OCI-LY7 (cell line): ENCODE data around the gene MOAP1. TPM values are rescaled to one million over a fixed set of nuclear protein-coding genes. Genes with fewer than 3 reads are reported as not detected.
"Not testable (repeated sequence)": the region's sequence is repeated elsewhere in the genome, so short reads cannot be mapped to it uniquely, and the experiment has no call there.

Source experiments
- BruUV-seq: library from RNA; stranded (reverse); fragments of 400-500 nt; replicated peaks from 2 replicates; lab custom pipeline; 2021; lab: Mats Ljungman, UMichigan
- CTCF ChIA-PET: fragments of 300-600 bp; sonication (Branson Sonifier 250); formaldehyde crosslinking; loops from one replicate; lab custom pipeline; 2022; ENCODE audit warnings: antibody characterized with exemption; ENCODE audit not compliant: unreplicated experiment; lab: Charles Lee
- POLR2A ChIA-PET: fragments of 300-600 bp; sonication (Branson Sonifier 250); formaldehyde crosslinking; loops from one replicate; lab custom pipeline; 2022; ENCODE audit warnings: antibody characterized with exemption; lab: Charles Lee
- DNase-seq: peaks from one replicate; pipeline ENCODE4 v3.0.0-alpha.2; 2015; ENCODE audit warnings: low spot score
- H2AFZ ChIP-seq: fragments of 200-600 bp; sonication (generic), shearing (Covaris generic); 2 replicates; pipeline ENCODE4 v1.6.1; 2014; ENCODE audit warnings: mild to moderate bottlenecking, antibody characterized with exemption, low read length, moderate library complexity
- H3K27ac ChIP-seq: fragments of 200-600 bp; sonication (generic); 2 replicates; pipeline ENCODE4 v1.5.1; 2014; ENCODE audit warnings: mixed run types, low read depth, mild to moderate bottlenecking, moderate library complexity, low read length, inconsistent platforms; ENCODE audit not compliant: poor library complexity, severe bottlenecking
- H3K36me3 ChIP-seq: fragments of 200-600 bp; sonication (generic); 2 replicates; pipeline ENCODE4 v1.6.1; 2014; ENCODE audit warnings: mild to moderate bottlenecking, antibody characterized with exemption, low read length, moderate library complexity, mixed read lengths; ENCODE audit not compliant: insufficient read depth
- H3K4me1 ChIP-seq: fragments of 200-600 bp; sonication (generic); 2 replicates; pipeline ENCODE4 v1.5.1; 2014; ENCODE audit warnings: mild to moderate bottlenecking, low read length; ENCODE audit not compliant: insufficient read depth, poor library complexity, severe bottlenecking
- H3K4me2 ChIP-seq: fragments of 200-600 bp; sonication (generic); 2 replicates; pipeline ENCODE4 v1.6.1; 2014; ENCODE audit warnings: mild to moderate bottlenecking, low read length
- H3K4me3 ChIP-seq: fragments of 200-600 bp; sonication (generic); 2 replicates; pipeline ENCODE4 v1.5.1; 2014; ENCODE audit warnings: mild to moderate bottlenecking, low read depth, low read length; ENCODE audit not compliant: poor library complexity, severe bottlenecking
- H3K79me2 ChIP-seq: fragments of 200-600 bp; sonication (generic); 2 replicates; pipeline ENCODE4 v1.6.1; 2016; ENCODE audit warnings: low read depth, mild to moderate bottlenecking, low read length, moderate library complexity, mixed read lengths; ENCODE audit not compliant: insufficient read depth
- H3K9me2 ChIP-seq: fragments of 200-600 bp; sonication (generic); 2 replicates; pipeline ENCODE4 v1.6.1; 2016; ENCODE audit warnings: mild to moderate bottlenecking, low read length, mixed read lengths; ENCODE audit not compliant: insufficient read depth
- H3K9me3 ChIP-seq: fragments of 200-600 bp; sonication (generic); 2 replicates; pipeline ENCODE4 v1.6.1; 2014; ENCODE audit warnings: mild to moderate bottlenecking, mixed run types, low read length, mixed read lengths
- H4K20me1 ChIP-seq: fragments of 200-600 bp; sonication (generic); 2 replicates; pipeline ENCODE4 v1.6.1; 2014; ENCODE audit warnings: mild to moderate bottlenecking, antibody characterized with exemption, low read length, moderate library complexity, mixed read lengths; ENCODE audit not compliant: insufficient read depth
- EZH2phosphoT487 ChIP-seq: fragments of 200-600 bp; sonication (generic); IDR thresholded peaks from 2 replicates; pipeline ENCODE4 v1.6.1; 2018; ENCODE audit warnings: low read depth, borderline replicate concordance, mild to moderate bottlenecking, mixed run types, antibody characterized with exemption, low read length, moderate library complexity, mixed read lengths
- intact Hi-C: fragments of 100-400 bp; cut with micrococcal nuclease; formaldehyde crosslinking; loops from one replicate; pipeline ENCODE4 v1.10.0; 2022; ENCODE audit not compliant: unreplicated experiment
- total RNA-seq, 2 experiments: library from RNA; depleted of rRNA in 1 of 2; stranded (reverse); fragments of >200 nt in 1 of 2; shearing (Covaris generic) in 1 of 2; gene quantifications; 2 replicates each; pipeline ENCODE4 v1.2.3, GENCODE V29; 2014 to 2022
- TF ChIP-seq, protein P1 (sequence below): fragments of 200-600 bp; sonication (generic); conservative IDR thresholded peaks from 2 replicates; pipeline ENCODE4 v1.5.1; 2014; ENCODE audit warnings: mild to moderate bottlenecking, antibody characterized with exemption, low read length, moderate library complexity, mixed read lengths

Gene MOAP1
- total RNA-seq, 2 experiments from 2014 or later, result 26.4 to 31.2 TPM

DNA sequence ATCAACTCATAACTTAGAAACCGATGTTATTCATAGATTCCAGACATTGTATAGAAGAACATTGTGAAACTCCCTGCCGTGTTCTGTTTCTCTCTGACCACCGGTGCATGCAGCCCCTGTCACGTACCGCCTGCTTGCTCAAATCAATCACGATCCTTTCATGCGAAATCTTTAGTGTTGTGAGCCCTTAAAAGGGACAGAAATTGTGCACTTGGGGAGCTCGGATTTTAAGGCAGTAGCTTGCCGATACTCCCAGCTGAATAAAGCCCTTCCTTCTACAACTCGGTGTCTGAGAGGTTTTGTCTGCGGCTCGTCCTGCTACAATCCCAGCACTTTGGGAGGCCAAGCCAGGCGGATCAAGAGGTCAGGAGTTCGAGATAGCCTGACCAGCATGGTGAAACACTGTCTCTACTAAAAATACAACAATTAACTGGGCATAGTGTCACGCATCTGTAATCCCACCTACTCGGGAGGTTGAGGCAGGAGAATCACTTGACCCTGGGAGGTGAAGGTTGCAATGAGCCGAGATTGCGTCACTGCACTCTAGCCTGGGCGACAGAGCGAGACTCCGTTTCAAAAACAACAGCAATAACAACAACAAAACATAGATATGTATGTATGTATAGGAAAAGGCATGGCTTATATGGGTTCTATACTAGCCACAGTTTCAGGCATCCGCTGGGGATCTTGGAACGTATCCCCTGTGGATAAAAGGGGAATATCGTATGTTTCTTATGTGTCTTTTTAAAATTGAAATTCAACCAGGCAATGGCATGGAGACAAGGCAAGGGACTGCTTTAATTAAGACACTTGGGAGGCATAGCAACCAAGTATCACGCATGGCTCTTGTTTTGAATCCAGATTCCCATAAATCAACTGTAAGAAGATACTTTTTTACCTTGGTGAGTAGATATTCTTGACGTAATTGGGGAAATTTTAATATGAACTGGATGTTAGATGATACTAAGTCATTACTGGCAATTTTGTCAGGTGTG lies 19.1 kb downstream of the MOAP1 start:
- H3K79me2 ChIP-seq, H4K20me1 ChIP-seq, BruUV-seq, H3K36me3 ChIP-seq, POLR2A ChIA-PET, DNase-seq, CTCF ChIA-PET, H2AFZ ChIP-seq, H3K27ac ChIP-seq, intact Hi-C loops, H3K9me2 ChIP-seq, H3K4me2 ChIP-seq, H3K9me3 ChIP-seq, H3K4me1 ChIP-seq, H3K4me3 ChIP-seq: not testable (repeated sequence)

DNA sequence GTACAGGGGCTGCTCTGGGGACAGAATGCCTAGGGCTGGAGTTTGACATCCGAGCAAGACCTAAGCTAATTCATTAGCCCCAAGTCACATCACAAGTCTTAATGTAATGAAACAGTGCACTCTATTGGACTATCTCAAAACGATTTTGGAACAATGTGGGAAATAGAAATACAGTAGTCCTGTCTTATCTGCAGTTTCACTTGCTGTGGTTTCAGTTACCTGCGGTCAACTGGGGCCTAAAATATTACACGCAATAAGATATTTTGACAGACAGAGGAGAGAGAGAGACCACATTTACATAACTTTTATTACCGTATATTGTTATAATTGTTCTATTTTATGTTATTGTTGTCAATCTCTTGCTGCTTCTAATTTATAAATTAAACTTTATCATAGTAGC lies 21.1 kb downstream of the MOAP1 start:
- CTCF ChIA-PET, result no interaction called here
- BruUV-seq, result no TSS peak

DNA sequence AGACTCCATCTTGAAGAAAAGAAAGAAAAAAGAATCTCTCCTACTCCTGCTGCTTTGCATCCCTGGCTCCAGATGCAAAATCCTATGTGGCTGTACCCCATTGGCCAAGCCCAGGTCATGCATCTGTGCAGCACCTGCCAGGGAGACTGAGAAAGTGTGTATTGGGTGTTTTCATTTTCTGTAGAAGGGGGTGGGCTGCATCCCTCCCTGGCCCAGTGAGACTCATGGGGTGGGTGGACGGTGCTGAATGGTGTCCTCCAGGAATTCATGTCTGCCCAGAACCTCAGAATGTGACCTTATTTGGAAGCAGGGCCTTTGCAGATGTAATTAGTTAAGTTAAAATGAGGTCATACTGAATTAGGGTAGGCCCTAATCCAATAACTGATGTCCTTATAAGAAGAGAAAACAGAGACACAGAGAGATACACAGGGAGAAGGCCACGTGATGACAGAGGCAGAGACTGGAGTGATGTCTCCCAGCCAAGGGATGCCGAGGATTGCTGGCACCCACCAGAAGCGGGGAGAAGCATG lies 23.2 kb downstream of the MOAP1 start:
- CTCF ChIA-PET, result interaction anchor here (1.0 kb wide), 1 partner anchor 48 kb away, joined by 4 read pairs; no protein-coding TSS in a partner anchor
- POLR2A ChIA-PET, result no interaction called here
- no peaks in the 10 kb centered on the region for H3K9me2 ChIP-seq

More for the DNA sequence above, 21.1 kb downstream of the MOAP1 start:
- no peak for DNase-seq
- no peak overlapping the region for H3K4me2 ChIP-seq
- H3K79me2 ChIP-seq, result no peaks in the 10 kb centered on the region
- intact Hi-C loops, result no loop called here
- H4K20me1 ChIP-seq, result no peaks in the 10 kb centered on the region
- H2AFZ ChIP-seq, result no peak overlapping the region
- H3K4me3 ChIP-seq, result no peak overlapping the region
- H3K27ac ChIP-seq, result no peak overlapping the region
- POLR2A ChIA-PET, result interaction anchor here (0.5 kb wide), 1 partner anchor 20 kb away, joined by 3 read pairs; no protein-coding TSS in a partner anchor
- TF ChIP-seq EZH2phosphoT487, result no peak
- TF ChIP-seq, protein P1, sequence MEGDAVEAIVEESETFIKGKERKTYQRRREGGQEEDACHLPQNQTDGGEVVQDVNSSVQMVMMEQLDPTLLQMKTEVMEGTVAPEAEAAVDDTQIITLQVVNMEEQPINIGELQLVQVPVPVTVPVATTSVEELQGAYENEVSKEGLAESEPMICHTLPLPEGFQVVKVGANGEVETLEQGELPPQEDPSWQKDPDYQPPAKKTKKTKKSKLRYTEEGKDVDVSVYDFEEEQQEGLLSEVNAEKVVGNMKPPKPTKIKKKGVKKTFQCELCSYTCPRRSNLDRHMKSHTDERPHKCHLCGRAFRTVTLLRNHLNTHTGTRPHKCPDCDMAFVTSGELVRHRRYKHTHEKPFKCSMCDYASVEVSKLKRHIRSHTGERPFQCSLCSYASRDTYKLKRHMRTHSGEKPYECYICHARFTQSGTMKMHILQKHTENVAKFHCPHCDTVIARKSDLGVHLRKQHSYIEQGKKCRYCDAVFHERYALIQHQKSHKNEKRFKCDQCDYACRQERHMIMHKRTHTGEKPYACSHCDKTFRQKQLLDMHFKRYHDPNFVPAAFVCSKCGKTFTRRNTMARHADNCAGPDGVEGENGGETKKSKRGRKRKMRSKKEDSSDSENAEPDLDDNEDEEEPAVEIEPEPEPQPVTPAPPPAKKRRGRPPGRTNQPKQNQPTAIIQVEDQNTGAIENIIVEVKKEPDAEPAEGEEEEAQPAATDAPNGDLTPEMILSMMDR, result 0 out of 2 replicates have a peak, but pooled peaks have one; percentile 15
- H3K4me1 ChIP-seq, result no peaks in the 10 kb centered on the region
- H3K36me3 ChIP-seq, result no peaks in the 10 kb centered on the region
- no peaks in the 10 kb centered on the region for H3K9me2 ChIP-seq
- no peaks in the 10 kb centered on the region for H3K9me3 ChIP-seq

More for the DNA sequence above, 23.2 kb downstream of the MOAP1 start:
- Histone ChIP-seq H3K36me3 (no peaks in the 10 kb centered on the region), H3K79me2 (no peaks in the 10 kb centered on the region), H3K4me2 (no peak overlapping the region), H3K9me3 (no peaks in the 10 kb centered on the region), H3K4me3 (no peak overlapping the region), H4K20me1 (no peaks in the 10 kb centered on the region), H2AFZ (no peak overlapping the region), H3K4me1 (no peaks in the 10 kb centered on the region), H3K27ac (no peak overlapping the region)
- DNase-seq, result no peak
- intact Hi-C loops, result no loop called here
- BruUV-seq, result no TSS peak
- TF ChIP-seq, protein P1, result no peak
- TF ChIP-seq EZH2phosphoT487, result no peak
